ENCODE data around the gene DSC1.

DSC1 gene

GRCh38 chr18:31079973-31080372, 82.7 kb downstream of the DSC1 start:
- no peak overlapping the region for H3K4me3 ChIP-seq (ENCODE audit: low read length)
- DNase-seq (ENCODE audit: low read depth, low spot score) = no peak
